ENCODE results near the gene TC2N. TPM values are rescaled to one million over a fixed set of nuclear protein-coding genes. Genes with fewer than 3 reads are reported as not detected.

TC2N gene
- total RNA-seq, 1 experiment from 2014 or later = 15.9 TPM

DNA sequence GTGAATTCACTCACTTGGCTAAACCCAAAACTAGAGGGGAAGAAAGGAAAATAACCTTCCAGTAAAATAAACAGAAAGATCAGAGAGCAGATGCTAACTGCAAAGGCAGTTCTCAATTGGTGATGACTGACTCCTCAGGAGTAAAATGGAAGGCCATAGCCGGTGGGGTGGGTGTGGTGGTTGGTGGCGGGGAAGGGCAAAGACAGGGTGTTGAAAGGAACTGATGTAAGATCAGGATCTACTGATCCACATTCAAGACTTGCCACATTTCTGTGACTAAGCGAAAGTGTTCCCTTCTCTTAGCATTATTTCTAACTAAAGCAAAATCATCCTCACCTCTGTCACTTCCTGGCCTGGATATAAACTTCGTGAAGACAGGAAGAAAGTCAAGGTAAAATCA lies 26.3 kb upstream of the TC2N start (continued):
- TF ChIP-seq ELF1 (IDR thresholded peaks at IDR 0.05; ENCODE audit: borderline replicate concordance, low read depth) = no peak

DNA sequence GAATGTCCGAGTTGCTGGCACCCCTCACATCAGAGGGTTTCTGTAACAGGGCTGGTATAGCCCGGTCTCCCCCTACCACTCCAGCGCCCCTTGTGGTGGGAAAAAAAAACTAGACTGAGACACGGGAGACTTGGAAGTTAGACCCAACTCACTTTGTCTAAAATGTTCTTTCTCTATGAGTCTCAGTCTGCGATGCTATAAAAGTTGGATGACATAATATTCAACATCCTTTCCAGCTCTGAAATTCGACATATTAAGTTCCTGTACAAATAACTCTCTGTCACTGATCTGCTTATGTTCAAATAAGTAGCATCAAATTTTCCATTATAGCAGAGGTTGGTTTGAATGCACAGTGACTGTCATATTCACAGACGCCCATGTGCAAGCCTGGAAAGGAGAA lies 25.7 kb upstream of the TC2N start:
- H3K79me2 ChIP-seq (ENCODE audit: insufficient read depth, low read length) = no peaks in the 10 kb centered on the region
- H3K4me3 ChIP-seq (replicated peaks in 1 of 2; ENCODE audit: low read depth in 1 of 2, low read length in 2 of 2) = no peak overlapping the region
- no peak overlapping the region for H3K9ac ChIP-seq (ENCODE audit: low read length)
- POLR2A ChIA-PET = no interaction called here
- no peaks in the 10 kb centered on the region for H3K4me1 ChIP-seq (ENCODE audit: control insufficient read depth in 1 of 2, insufficient read depth in 2 of 2, low read length in 2 of 2)
- intact Hi-C loops (cut with micrococcal nuclease) = no loop called here
- RAD21 ChIA-PET (ENCODE audit: low non-redundant PET in 1 of 2, low total read pairs in 2 of 2, uncharacterized antibody in 2 of 2, unreplicated experiment in 2 of 2) = no interaction called here
- BruUV-seq (replicated peaks) = no TSS peak
- peak overlapping the region; percentile 51 for H2AFZ ChIP-seq (ENCODE audit: low read depth, low read length, poor library complexity, severe bottlenecking)
- H3K36me3 ChIP-seq (ENCODE audit: control insufficient read depth in 1 of 2, insufficient read depth in 2 of 2, low read length in 2 of 2) = no peaks in the 10 kb centered on the region
- TF ChIP-seq EGR1 (IDR thresholded peaks at IDR 0.05; ENCODE audit: low read depth) (no peak), CBX3 (IDR thresholded peaks at IDR 0.05; ENCODE audit: low read depth) (no peak), POLR2A (IDR thresholded peaks at IDR 0.05; ENCODE audit: borderline replicate concordance, extremely low read depth, insufficient read depth, insufficient read length) (no peak), RAD21 (IDR thresholded peaks at IDR 0.05; ENCODE audit: low read depth) (peak; percentile 53)
- TF ChIP-seq, protein P1, sequence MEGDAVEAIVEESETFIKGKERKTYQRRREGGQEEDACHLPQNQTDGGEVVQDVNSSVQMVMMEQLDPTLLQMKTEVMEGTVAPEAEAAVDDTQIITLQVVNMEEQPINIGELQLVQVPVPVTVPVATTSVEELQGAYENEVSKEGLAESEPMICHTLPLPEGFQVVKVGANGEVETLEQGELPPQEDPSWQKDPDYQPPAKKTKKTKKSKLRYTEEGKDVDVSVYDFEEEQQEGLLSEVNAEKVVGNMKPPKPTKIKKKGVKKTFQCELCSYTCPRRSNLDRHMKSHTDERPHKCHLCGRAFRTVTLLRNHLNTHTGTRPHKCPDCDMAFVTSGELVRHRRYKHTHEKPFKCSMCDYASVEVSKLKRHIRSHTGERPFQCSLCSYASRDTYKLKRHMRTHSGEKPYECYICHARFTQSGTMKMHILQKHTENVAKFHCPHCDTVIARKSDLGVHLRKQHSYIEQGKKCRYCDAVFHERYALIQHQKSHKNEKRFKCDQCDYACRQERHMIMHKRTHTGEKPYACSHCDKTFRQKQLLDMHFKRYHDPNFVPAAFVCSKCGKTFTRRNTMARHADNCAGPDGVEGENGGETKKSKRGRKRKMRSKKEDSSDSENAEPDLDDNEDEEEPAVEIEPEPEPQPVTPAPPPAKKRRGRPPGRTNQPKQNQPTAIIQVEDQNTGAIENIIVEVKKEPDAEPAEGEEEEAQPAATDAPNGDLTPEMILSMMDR (IDR thresholded peaks at IDR 0.05 in 2 of 3, conservative IDR thresholded peaks at IDR 0.05 in 1 of 3; ENCODE audit: borderline replicate concordance in 1 of 3, insufficient read depth in 1 of 3, low read depth in 2 of 3, low read length in 2 of 3) = peak; percentile 34 to 83 (median 82); a peak in 5 of 6 replicates
- DNase-seq (ENCODE audit: low read depth, low spot score) (peak; percentile 23), ATAC-seq (peak; percentile 92)
- H3K9me3 ChIP-seq (ENCODE audit: control insufficient read depth in 1 of 2, insufficient read depth in 1 of 2, low read depth in 1 of 2, low read length in 2 of 2) = no peaks in the 10 kb centered on the region
- peak overlapping the region; percentile 10; the same call in 1 of the 2 replicates for H3K4me2 ChIP-seq (ENCODE audit: low read length)
- H3K27ac ChIP-seq (ENCODE audit: low read depth, low read length) = no peak overlapping the region
- H4K20me1 ChIP-seq (ENCODE audit: insufficient read depth) = no peaks in the 10 kb centered on the region
- no peaks in the 10 kb centered on the region for H3K9me2 ChIP-seq (ENCODE audit: insufficient read depth)
- H3K27me3 ChIP-seq (ENCODE audit: insufficient read depth, low read length) = no peaks in the 10 kb centered on the region
- CTCF ChIA-PET = no interaction called here

DNA sequence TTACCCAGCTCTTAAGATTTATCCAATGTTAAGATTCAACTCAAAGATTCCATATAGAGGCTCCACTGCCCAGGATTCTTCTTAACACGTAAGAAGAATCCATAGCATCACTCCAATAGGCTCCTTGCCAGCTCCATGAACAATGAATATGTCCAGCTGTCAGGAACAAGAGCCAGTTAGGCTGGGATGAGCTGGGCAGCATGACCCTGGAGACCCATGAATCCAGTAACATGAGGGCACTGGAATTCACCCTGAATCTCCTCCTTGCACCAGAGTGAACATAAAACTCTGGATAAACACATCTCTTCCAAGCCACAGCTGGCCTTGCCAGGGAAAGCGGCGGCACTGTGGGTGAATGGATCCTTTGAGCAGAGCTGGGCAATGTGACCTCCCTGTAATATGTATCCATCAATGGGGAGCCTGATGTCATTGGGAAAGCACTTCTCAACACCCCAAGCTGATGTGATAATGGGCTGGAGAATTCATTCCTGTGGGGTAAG lies 24.4 kb upstream of the TC2N start:
- Histone ChIP-seq H3K27me3 (ENCODE audit: insufficient read depth, low read length) (no peaks in the 10 kb centered on the region), H3K9me2 (ENCODE audit: insufficient read depth) (no peaks in the 10 kb centered on the region), H3K4me1 (ENCODE audit: control insufficient read depth in 1 of 2, insufficient read depth in 2 of 2, low read length in 2 of 2) (no peaks in the 10 kb centered on the region), H3K9ac (ENCODE audit: low read length) (no peak overlapping the region), H3K4me3 (replicated peaks in 1 of 2; ENCODE audit: low read depth in 1 of 2, low read length in 2 of 2) (no peak overlapping the region), H3K27ac (ENCODE audit: low read depth, low read length) (no peak overlapping the region), H4K20me1 (ENCODE audit: insufficient read depth) (no peaks in the 10 kb centered on the region), H3K36me3 (ENCODE audit: control insufficient read depth in 1 of 2, insufficient read depth in 2 of 2, low read length in 2 of 2) (no peaks in the 10 kb centered on the region), H3K79me2 (ENCODE audit: insufficient read depth, low read length) (no peaks in the 10 kb centered on the region), H3K9me3 (ENCODE audit: control insufficient read depth in 1 of 2, insufficient read depth in 1 of 2, low read depth in 1 of 2, low read length in 2 of 2) (no peaks in the 10 kb centered on the region), H2AFZ (ENCODE audit: low read depth, low read length, poor library complexity, severe bottlenecking) (no peak overlapping the region), H3K4me2 (ENCODE audit: low read length) (no peak overlapping the region)
- RAD21 ChIA-PET (ENCODE audit: low non-redundant PET in 1 of 2, low total read pairs in 2 of 2, uncharacterized antibody in 2 of 2, unreplicated experiment in 2 of 2) = no interaction called here
- BruUV-seq (replicated peaks) = no TSS peak
- CTCF ChIA-PET = interaction anchor here (1.1 to 1.6 kb wide), 2 partner anchors 11 to 20 kb away, joined by 3 to 4 read pairs; no protein-coding TSS in a partner anchor
- POLR2A ChIA-PET = no interaction called here
- no peak for DNase-seq (ENCODE audit: low read depth, low spot score)
- intact Hi-C loops (cut with micrococcal nuclease) = no loop called here
- ATAC-seq = no peak
- TF ChIP-seq ZNF274 (IDR thresholded peaks at IDR 0.05; ENCODE audit: low read depth, low read length) = no peak
- no peak for TF ChIP-seq EZH2phosphoT487 (IDR thresholded peaks at IDR 0.05; ENCODE audit: borderline replicate concordance)
- no peak for TF ChIP-seq SRF (IDR thresholded peaks at IDR 0.05; ENCODE audit: low read depth)
- TF ChIP-seq, protein P2, sequence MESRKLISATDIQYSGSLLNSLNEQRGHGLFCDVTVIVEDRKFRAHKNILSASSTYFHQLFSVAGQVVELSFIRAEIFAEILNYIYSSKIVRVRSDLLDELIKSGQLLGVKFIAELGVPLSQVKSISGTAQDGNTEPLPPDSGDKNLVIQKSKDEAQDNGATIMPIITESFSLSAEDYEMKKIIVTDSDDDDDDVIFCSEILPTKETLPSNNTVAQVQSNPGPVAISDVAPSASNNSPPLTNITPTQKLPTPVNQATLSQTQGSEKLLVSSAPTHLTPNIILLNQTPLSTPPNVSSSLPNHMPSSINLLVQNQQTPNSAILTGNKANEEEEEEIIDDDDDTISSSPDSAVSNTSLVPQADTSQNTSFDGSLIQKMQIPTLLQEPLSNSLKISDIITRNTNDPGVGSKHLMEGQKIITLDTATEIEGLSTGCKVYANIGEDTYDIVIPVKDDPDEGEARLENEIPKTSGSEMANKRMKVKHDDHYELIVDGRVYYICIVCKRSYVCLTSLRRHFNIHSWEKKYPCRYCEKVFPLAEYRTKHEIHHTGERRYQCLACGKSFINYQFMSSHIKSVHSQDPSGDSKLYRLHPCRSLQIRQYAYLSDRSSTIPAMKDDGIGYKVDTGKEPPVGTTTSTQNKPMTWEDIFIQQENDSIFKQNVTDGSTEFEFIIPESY (IDR thresholded peaks at IDR 0.05; ENCODE audit: extremely low read depth, insufficient replicate concordance, low read length) = no peak
- TF ChIP-seq CBX3 (IDR thresholded peaks at IDR 0.05; ENCODE audit: low read depth) = no peak
- TF ChIP-seq, protein P3, sequence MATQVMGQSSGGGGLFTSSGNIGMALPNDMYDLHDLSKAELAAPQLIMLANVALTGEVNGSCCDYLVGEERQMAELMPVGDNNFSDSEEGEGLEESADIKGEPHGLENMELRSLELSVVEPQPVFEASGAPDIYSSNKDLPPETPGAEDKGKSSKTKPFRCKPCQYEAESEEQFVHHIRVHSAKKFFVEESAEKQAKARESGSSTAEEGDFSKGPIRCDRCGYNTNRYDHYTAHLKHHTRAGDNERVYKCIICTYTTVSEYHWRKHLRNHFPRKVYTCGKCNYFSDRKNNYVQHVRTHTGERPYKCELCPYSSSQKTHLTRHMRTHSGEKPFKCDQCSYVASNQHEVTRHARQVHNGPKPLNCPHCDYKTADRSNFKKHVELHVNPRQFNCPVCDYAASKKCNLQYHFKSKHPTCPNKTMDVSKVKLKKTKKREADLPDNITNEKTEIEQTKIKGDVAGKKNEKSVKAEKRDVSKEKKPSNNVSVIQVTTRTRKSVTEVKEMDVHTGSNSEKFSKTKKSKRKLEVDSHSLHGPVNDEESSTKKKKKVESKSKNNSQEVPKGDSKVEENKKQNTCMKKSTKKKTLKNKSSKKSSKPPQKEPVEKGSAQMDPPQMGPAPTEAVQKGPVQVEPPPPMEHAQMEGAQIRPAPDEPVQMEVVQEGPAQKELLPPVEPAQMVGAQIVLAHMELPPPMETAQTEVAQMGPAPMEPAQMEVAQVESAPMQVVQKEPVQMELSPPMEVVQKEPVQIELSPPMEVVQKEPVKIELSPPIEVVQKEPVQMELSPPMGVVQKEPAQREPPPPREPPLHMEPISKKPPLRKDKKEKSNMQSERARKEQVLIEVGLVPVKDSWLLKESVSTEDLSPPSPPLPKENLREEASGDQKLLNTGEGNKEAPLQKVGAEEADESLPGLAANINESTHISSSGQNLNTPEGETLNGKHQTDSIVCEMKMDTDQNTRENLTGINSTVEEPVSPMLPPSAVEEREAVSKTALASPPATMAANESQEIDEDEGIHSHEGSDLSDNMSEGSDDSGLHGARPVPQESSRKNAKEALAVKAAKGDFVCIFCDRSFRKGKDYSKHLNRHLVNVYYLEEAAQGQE (IDR thresholded peaks at IDR 0.05; ENCODE audit: low read depth) = no peak
